ENCODE data around the gene TBC1D16. TPM values are rescaled to one million over a fixed set of nuclear protein-coding genes. Genes with fewer than 3 reads are reported as not detected.
"Not testable (repeated sequence)": the region's sequence is repeated elsewhere in the genome, so short reads cannot be mapped to it uniquely, and the experiment has no call there.

Gene TBC1D16
- total RNA-seq, 1 experiment from 2014 or later = 55.4 TPM

GRCh38 chr17:80050706-80051105 is 15.0 kb upstream of the TBC1D16 start:
- H3K36me3 ChIP-seq (ENCODE audit: control insufficient read depth, insufficient read depth, low read length) = no peaks in the 10 kb centered on the region
- no peaks in the 10 kb centered on the region for H3K36me3 Mint-ChIP-seq (ENCODE audit: insufficient read depth, unreplicated experiment)
- H3K27ac Mint-ChIP-seq (ENCODE audit: unreplicated experiment) = no peak overlapping the region
- H3K9me3 Mint-ChIP-seq (ENCODE audit: unreplicated experiment) = no peaks in the 10 kb centered on the region
- H3K4me3 Mint-ChIP-seq (ENCODE audit: unreplicated experiment) = no peak overlapping the region
- H3K27me3 Mint-ChIP-seq (ENCODE audit: insufficient read depth, unreplicated experiment) = no peaks in the 10 kb centered on the region
- no peak for DNase-seq
- H3K27me3 ChIP-seq (replicated peaks; ENCODE audit: control insufficient read depth, insufficient read depth, low read length) = no peaks in the 10 kb centered on the region
- POLR2A ChIA-PET = interaction anchor here (0.8 kb wide), 1 partner anchor 58 kb away, joined by 3 read pairs; no protein-coding TSS in a partner anchor
- H3K9me3 ChIP-seq = no peaks in the 10 kb centered on the region
- BruUV-seq (replicated peaks) = no TSS peak
- no peaks in the 10 kb centered on the region for H3K4me1 ChIP-seq
- H3K4me1 Mint-ChIP-seq (ENCODE audit: low read depth, unreplicated experiment) = no peaks in the 10 kb centered on the region
- TF ChIP-seq CTCF (IDR thresholded peaks at IDR 0.05; ENCODE audit: insufficient read depth in 1 of 2, low read depth in 1 of 2, low read length in 1 of 2, severe bottlenecking in 1 of 2, unreplicated experiment in 1 of 2) = no peak
- CTCF ChIA-PET = no interaction called here
- no peak overlapping the region for H3K4me3 ChIP-seq (ENCODE audit: low read depth, low read length)
- intact Hi-C loops (cut with micrococcal nuclease; ENCODE audit: unreplicated experiment) = no loop called here

GRCh38 chr17:80049986-80050385 is 14.3 kb upstream of the TBC1D16 start:
- Mint-ChIP-seq H3K36me3 (ENCODE audit: insufficient read depth, unreplicated experiment) (no peaks in the 10 kb centered on the region), H3K4me1 (ENCODE audit: low read depth, unreplicated experiment) (no peaks in the 10 kb centered on the region), H3K27ac (ENCODE audit: unreplicated experiment) (no peak overlapping the region), H3K9me3 (ENCODE audit: unreplicated experiment) (no peaks in the 10 kb centered on the region), H3K4me3 (ENCODE audit: unreplicated experiment) (no peak overlapping the region), H3K27me3 (ENCODE audit: insufficient read depth, unreplicated experiment) (no peaks in the 10 kb centered on the region)
- BruUV-seq (replicated peaks) = no TSS peak
- intact Hi-C loops (cut with micrococcal nuclease; ENCODE audit: unreplicated experiment) = no loop called here
- H3K4me3 ChIP-seq (ENCODE audit: low read depth, low read length) = no peak overlapping the region
- no peaks in the 10 kb centered on the region for H3K4me1 ChIP-seq
- H3K9me3 ChIP-seq = no peaks in the 10 kb centered on the region
- ChIA-PET POLR2A (interaction anchor here (0.8 kb wide), 1 partner anchor 57 kb away, joined by 3 read pairs; no protein-coding TSS in a partner anchor), CTCF (no interaction called here)
- no peaks in the 10 kb centered on the region for H3K27me3 ChIP-seq (replicated peaks; ENCODE audit: control insufficient read depth, insufficient read depth, low read length)
- H3K36me3 ChIP-seq (ENCODE audit: control insufficient read depth, insufficient read depth, low read length) = no peaks in the 10 kb centered on the region
- TF ChIP-seq CTCF (IDR thresholded peaks at IDR 0.05; ENCODE audit: insufficient read depth in 1 of 2, low read depth in 1 of 2, low read length in 1 of 2, severe bottlenecking in 1 of 2, unreplicated experiment in 1 of 2) = no peak
- no peak for DNase-seq

- ChIA-PET CTCF (interaction anchor here (1.2 kb wide), 1 partner anchor 53 kb away, joined by 3 read pairs; no protein-coding TSS in a partner anchor), POLR2A (no interaction called here)
- Histone ChIP-seq H3K4me3 (ENCODE audit: low read depth, low read length) (no peak overlapping the region), H3K27me3 (replicated peaks; ENCODE audit: control insufficient read depth, insufficient read depth, low read length) (no peaks in the 10 kb centered on the region), H3K9me3 (no peaks in the 10 kb centered on the region), H3K36me3 (ENCODE audit: control insufficient read depth, insufficient read depth, low read length) (no peaks in the 10 kb centered on the region), H3K4me1 (no peaks in the 10 kb centered on the region)
- Mint-ChIP-seq H3K36me3 (ENCODE audit: insufficient read depth, unreplicated experiment) (no peaks in the 10 kb centered on the region), H3K4me3 (ENCODE audit: unreplicated experiment) (no peak overlapping the region), H3K27me3 (ENCODE audit: insufficient read depth, unreplicated experiment) (no peaks in the 10 kb centered on the region), H3K9me3 (ENCODE audit: unreplicated experiment) (no peaks in the 10 kb centered on the region), H3K27ac (ENCODE audit: unreplicated experiment) (no peak overlapping the region), H3K4me1 (ENCODE audit: low read depth, unreplicated experiment) (no peaks in the 10 kb centered on the region)
- DNase-seq = no peak
- no TSS peak for BruUV-seq (replicated peaks)
- intact Hi-C loops (cut with micrococcal nuclease; ENCODE audit: unreplicated experiment) = no loop called here
- no peak for TF ChIP-seq CTCF (IDR thresholded peaks at IDR 0.05; ENCODE audit: insufficient read depth in 1 of 2, low read depth in 1 of 2, low read length in 1 of 2, severe bottlenecking in 1 of 2, unreplicated experiment in 1 of 2)
Observed at GRCh38 chr17:80047176-80047575, 11.5 kb upstream of the TBC1D16 start.

GRCh38 chr17:80046709-80047108 is 11.0 kb upstream of the TBC1D16 start:
- H3K27me3 ChIP-seq (replicated peaks; ENCODE audit: control insufficient read depth, insufficient read depth, low read length); H3K4me1 Mint-ChIP-seq (ENCODE audit: low read depth, unreplicated experiment); H3K27me3 Mint-ChIP-seq (ENCODE audit: insufficient read depth, unreplicated experiment); H3K36me3 ChIP-seq (ENCODE audit: control insufficient read depth, insufficient read depth, low read length); H3K4me3 ChIP-seq (ENCODE audit: low read depth, low read length); H3K27ac Mint-ChIP-seq (ENCODE audit: unreplicated experiment); H3K4me1 ChIP-seq; H3K36me3 Mint-ChIP-seq (ENCODE audit: insufficient read depth, unreplicated experiment); DNase-seq; H3K9me3 ChIP-seq; intact Hi-C loops (cut with micrococcal nuclease; ENCODE audit: unreplicated experiment); H3K9me3 Mint-ChIP-seq (ENCODE audit: unreplicated experiment); POLR2A ChIA-PET; BruUV-seq (replicated peaks); H3K4me3 Mint-ChIP-seq (ENCODE audit: unreplicated experiment): not testable (repeated sequence)
- CTCF ChIA-PET = interaction anchor here (1.2 kb wide), 1 partner anchor 53 kb away, joined by 3 read pairs; no protein-coding TSS in a partner anchor
